ENCODE measurements around the gene CCDC116.

DNA sequence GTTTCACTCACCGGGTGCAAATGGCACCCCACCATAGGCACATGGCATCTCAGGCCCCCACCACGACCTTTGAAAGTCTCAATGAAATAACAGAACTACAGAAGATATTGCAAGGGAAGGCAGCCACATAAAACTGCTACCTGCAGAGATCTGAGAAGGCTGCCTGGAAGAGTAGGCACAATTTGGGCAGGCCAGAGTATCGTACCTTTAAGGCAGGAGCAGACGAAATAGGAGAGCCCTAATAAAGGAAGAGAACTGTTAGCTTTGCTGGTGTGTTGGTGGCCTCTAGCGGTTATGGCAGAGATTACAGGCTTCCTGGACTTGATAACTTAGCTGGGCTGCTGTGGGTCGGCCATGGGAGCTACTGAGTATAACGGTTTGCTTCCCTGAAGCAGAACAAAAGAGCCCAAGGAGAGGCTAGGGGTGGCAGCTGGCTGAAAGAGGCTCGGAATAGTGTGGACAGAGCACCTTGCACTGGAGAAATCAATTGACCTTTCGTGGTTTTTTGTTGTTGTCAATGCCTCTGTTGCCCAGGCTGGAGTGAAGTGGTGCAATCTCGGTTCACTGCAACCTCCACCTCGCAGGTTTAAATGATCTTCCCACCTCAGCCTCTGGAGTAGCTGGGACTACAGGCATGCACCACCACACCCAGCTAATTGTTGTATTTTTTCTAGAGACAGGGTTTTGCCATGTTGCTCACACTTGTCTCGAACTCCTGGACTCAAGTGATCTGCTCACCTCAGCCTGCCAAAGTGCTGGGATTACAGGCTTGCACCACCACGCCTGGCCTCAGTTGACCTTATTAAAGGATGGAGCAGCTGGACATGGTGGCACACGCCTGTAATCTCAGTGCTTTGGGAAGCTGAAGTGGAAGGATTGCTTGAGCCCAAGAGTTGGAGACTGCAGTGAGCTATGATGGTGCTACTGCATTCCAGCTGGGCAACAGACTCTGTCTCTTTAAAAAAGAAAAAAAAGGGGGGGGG lies 14.3 kb downstream of the CCDC116 start:
- TF ChIP-seq, protein P1, sequence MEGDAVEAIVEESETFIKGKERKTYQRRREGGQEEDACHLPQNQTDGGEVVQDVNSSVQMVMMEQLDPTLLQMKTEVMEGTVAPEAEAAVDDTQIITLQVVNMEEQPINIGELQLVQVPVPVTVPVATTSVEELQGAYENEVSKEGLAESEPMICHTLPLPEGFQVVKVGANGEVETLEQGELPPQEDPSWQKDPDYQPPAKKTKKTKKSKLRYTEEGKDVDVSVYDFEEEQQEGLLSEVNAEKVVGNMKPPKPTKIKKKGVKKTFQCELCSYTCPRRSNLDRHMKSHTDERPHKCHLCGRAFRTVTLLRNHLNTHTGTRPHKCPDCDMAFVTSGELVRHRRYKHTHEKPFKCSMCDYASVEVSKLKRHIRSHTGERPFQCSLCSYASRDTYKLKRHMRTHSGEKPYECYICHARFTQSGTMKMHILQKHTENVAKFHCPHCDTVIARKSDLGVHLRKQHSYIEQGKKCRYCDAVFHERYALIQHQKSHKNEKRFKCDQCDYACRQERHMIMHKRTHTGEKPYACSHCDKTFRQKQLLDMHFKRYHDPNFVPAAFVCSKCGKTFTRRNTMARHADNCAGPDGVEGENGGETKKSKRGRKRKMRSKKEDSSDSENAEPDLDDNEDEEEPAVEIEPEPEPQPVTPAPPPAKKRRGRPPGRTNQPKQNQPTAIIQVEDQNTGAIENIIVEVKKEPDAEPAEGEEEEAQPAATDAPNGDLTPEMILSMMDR (IDR thresholded peaks at IDR 0.05; ENCODE audit: low read length), result peak; percentile 86
- TF ChIP-seq EZH2 (optimal IDR thresholded peaks at IDR 0.05; ENCODE audit: low read depth, low read length), result no peak

All from MM.1S (cell line).